HepG2 (cell line): Measurements from ENCODE around the gene INO80E. TPM values are rescaled to one million over a fixed set of nuclear protein-coding genes. Genes with fewer than 3 reads are reported as not detected.

Source experiments
- CCAR2 ChIP-seq: fragments of 200-400 bp; formaldehyde crosslinking; optimal IDR thresholded peaks from 2 replicates; pipeline ENCODE3; 2018; ENCODE audit warnings: low read depth, mild to moderate bottlenecking, low read length, moderate library complexity
- FOXA3 ChIP-seq: IDR thresholded peaks from 2 replicates; pipeline ENCODE4 v1.6.1; 2016; ENCODE audit warnings: missing genetic modification reagents, missing compliant biosample characterization
- FOXK2 ChIP-seq: fragments of 450-650 bp; IDR thresholded peaks from 2 replicates; pipeline ENCODE4 v1.6.1; 2016
- HHEX ChIP-seq: IDR thresholded peaks from 2 replicates; pipeline ENCODE4 v1.6.1; 2016; ENCODE audit warnings: control low read depth
- HMGXB4 ChIP-seq, 2 experiments: sonication (generic) in 1 of 2; formaldehyde crosslinking in 1 of 2; IDR thresholded peaks; 2 replicates each; pipeline versions ENCODE4 v1.4.0 to v1.6.1; 2018 to 2020; ENCODE audit warnings: missing genetic modification reagents in 2 of 2, borderline replicate concordance in 1 of 2, low read depth in 1 of 2, mild to moderate bottlenecking in 1 of 2, missing biosample characterization in 1 of 2
- MED1 ChIP-seq: sonication (generic); formaldehyde crosslinking; IDR thresholded peaks from 2 replicates; pipeline ENCODE4 v1.4.0; 2020; ENCODE audit warnings: missing genetic modification reagents
- MEIS1 ChIP-seq: sonication (generic); formaldehyde crosslinking; IDR thresholded peaks from 2 replicates; pipeline ENCODE4 v1.9.0; 2021; ENCODE audit warnings: mild to moderate bottlenecking, missing genetic modification reagents, moderate library complexity, borderline replicate concordance
- NFKBIZ ChIP-seq: IDR thresholded peaks from 2 replicates; pipeline ENCODE4 v1.6.1; 2018; ENCODE audit warnings: missing genetic modification reagents, missing compliant biosample characterization
- PAX8 ChIP-seq: sonication (generic); formaldehyde crosslinking; IDR thresholded peaks from 2 replicates; pipeline ENCODE4 v1.8.0; 2022; ENCODE audit warnings: mild to moderate bottlenecking, missing genetic modification reagents, borderline replicate concordance
- PPARG ChIP-seq: conservative IDR thresholded peaks from 2 replicates; pipeline ENCODE4 v1.6.1; 2016; ENCODE audit warnings: missing biosample characterization, missing genetic modification reagents
- RCOR2 ChIP-seq: IDR thresholded peaks from 2 replicates; pipeline ENCODE4 v1.6.1; 2016; ENCODE audit warnings: missing biosample characterization, missing genetic modification reagents
- RFXANK ChIP-seq: IDR thresholded peaks from 2 replicates; pipeline ENCODE4 v1.6.1; 2016
- SMAD3 ChIP-seq: sonication (generic); formaldehyde crosslinking; IDR thresholded peaks from 2 replicates; pipeline ENCODE4 v1.4.0; 2020; ENCODE audit warnings: missing genetic modification reagents
- ZFX ChIP-seq: sonication (generic); formaldehyde crosslinking; IDR thresholded peaks from 2 replicates; pipeline ENCODE4 v1.4.0; 2020; ENCODE audit warnings: mild to moderate bottlenecking, low read depth, missing genetic modification reagents, moderate library complexity
- ZNF17 ChIP-seq: sonication (generic); formaldehyde crosslinking; IDR thresholded peaks from 2 replicates; pipeline ENCODE4 v1.5.0; 2020; ENCODE audit warnings: mild to moderate bottlenecking, missing genetic modification reagents
- ZNF33B ChIP-seq: sonication (generic); formaldehyde crosslinking; IDR thresholded peaks from 2 replicates; pipeline ENCODE4 v1.5.1; 2020; ENCODE audit warnings: mild to moderate bottlenecking, missing genetic modification reagents
- ZNF383 ChIP-seq: sonication (generic); formaldehyde crosslinking; IDR thresholded peaks from 2 replicates; pipeline ENCODE4 v1.4.0; 2020; ENCODE audit warnings: missing genetic modification reagents, mild to moderate bottlenecking, borderline replicate concordance
- ZNF605 ChIP-seq: sonication (generic); formaldehyde crosslinking; IDR thresholded peaks from 2 replicates; pipeline ENCODE4 v1.8.0; 2022; ENCODE audit warnings: mild to moderate bottlenecking, missing genetic modification reagents
- ZNF678 ChIP-seq: sonication (generic); formaldehyde crosslinking; IDR thresholded peaks from 2 replicates; pipeline ENCODE4 v1.4.0; 2020; ENCODE audit warnings: mild to moderate bottlenecking, missing genetic modification reagents
- ZSCAN21 ChIP-seq: sonication (generic); formaldehyde crosslinking; IDR thresholded peaks from 2 replicates; pipeline ENCODE4 v1.8.0; 2022; ENCODE audit warnings: mild to moderate bottlenecking, missing genetic modification reagents, moderate library complexity, borderline replicate concordance
- polyA plus RNA-seq, 8 experiments: library from polyadenylated mRNA; depleted of rRNA in 3 of 8; stranded (reverse) in 7 of 8; unstranded in 1 of 8; fragments of >200 nt; fragmentation: Illumina TruSeq in 4 of 8; extraction: Trizol in 4 of 8; gene quantifications; 2 replicates each; pipeline versions ENCODE4 v1.2.1 to v1.2.3, GENCODE V29; 2011 to 2016; ENCODE audit warnings: low read depth in 4 of 8, missing spikeins in 1 of 8, mixed read lengths in 1 of 8; ENCODE audit not compliant: insufficient read depth in 1 of 8
- total RNA-seq, 5 experiments: library from RNA; depleted of rRNA; stranded (reverse); fragments of >200 nt; fragmentation: Illumina TruSeq; extraction: Trizol; gene quantifications; 2 replicates each; pipeline ENCODE4 v1.2.3, GENCODE V29; 2016; ENCODE audit warnings: low read depth in 1 of 5
- TF ChIP-seq, protein P1 (sequence below): sonication (generic); formaldehyde crosslinking; conservative IDR thresholded peaks from 2 replicates; pipeline ENCODE4 v1.4.0; 2020; ENCODE audit warnings: missing genetic modification reagents
- TF ChIP-seq, protein P2 (sequence below): sonication (generic); formaldehyde crosslinking; IDR thresholded peaks from 2 replicates; pipeline ENCODE4 v1.4.0; 2020; ENCODE audit warnings: mild to moderate bottlenecking, missing genetic modification reagents, borderline replicate concordance
- TF ChIP-seq, protein P3 (sequence below), 2 experiments: fragments of 450-650 bp in 1 of 2; sonication (generic) in 1 of 2; formaldehyde crosslinking; IDR thresholded peaks; 2 replicates each; pipeline versions ENCODE4 v1.5.0 to v1.8.0; 2020 to 2022; ENCODE audit warnings: mild to moderate bottlenecking in 1 of 2, missing genetic modification reagents in 1 of 2

INO80E gene
- total and polyA plus RNA-seq, 2 of the 13 experiments (the other 11 are each of a cell fraction or from before 2014, with no cell fraction given) = 25.8 to 45.6 TPM

GRCh38 chr16:29973384-29974246, 22.4 kb upstream of the INO80E start, which contains the start of gene TAOK2 (continued):
- TF ChIP-seq HMGXB4 (CRISPR knock-in tag; IDR thresholded peaks at IDR 0.05; ENCODE audit: borderline replicate concordance in 1 of 2, low read depth in 1 of 2) (peak; percentile 72 to 78; a peak in 3 of 4 replicates), ZSCAN21 (CRISPR knock-in tag) (peak; percentile 91; the same call in 1 of the 2 replicates), ZNF605 (CRISPR knock-in tag) (peak; percentile 96), ZNF383 (CRISPR knock-in tag) (no peak; the same call in 1 of the 2 replicates), FOXK2 (peak; percentile 89), SMAD3 (CRISPR knock-in tag) (0 out of 2 replicates have a peak, but pooled peaks have one; percentile 18), CCAR2 (no peak), HHEX (CRISPR knock-in tag) (no peak), RCOR2 (no peak), ZNF17 (CRISPR knock-in tag) (no peak), ZNF678 (CRISPR knock-in tag) (peak; percentile 72; the same call in 1 of the 2 replicates), FOXA3 (CRISPR knock-in tag) (peak; percentile 62; the same call in 1 of the 2 replicates), MED1 (CRISPR knock-in tag) (peak; percentile 80), PAX8 (CRISPR knock-in tag) (0 out of 2 replicates have a peak, but pooled peaks have one; percentile 71), RFXANK (peak; percentile 96), NFKBIZ (0 out of 2 replicates have a peak, but pooled peaks have one; percentile 4), ZFX (CRISPR knock-in tag) (peak; percentile 95), MEIS1 (peak; percentile 99), PPARG (CRISPR knock-in tag) (peak; percentile 71), ZNF33B (CRISPR knock-in tag) (0 out of 2 replicates have a peak, but pooled peaks have one; percentile 52)
- TF ChIP-seq, protein P1, sequence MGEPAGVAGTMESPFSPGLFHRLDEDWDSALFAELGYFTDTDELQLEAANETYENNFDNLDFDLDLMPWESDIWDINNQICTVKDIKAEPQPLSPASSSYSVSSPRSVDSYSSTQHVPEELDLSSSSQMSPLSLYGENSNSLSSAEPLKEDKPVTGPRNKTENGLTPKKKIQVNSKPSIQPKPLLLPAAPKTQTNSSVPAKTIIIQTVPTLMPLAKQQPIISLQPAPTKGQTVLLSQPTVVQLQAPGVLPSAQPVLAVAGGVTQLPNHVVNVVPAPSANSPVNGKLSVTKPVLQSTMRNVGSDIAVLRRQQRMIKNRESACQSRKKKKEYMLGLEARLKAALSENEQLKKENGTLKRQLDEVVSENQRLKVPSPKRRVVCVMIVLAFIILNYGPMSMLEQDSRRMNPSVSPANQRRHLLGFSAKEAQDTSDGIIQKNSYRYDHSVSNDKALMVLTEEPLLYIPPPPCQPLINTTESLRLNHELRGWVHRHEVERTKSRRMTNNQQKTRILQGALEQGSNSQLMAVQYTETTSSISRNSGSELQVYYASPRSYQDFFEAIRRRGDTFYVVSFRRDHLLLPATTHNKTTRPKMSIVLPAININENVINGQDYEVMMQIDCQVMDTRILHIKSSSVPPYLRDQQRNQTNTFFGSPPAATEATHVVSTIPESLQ (CRISPR knock-in tag) = 0 out of 2 replicates have a peak, but pooled peaks have one; percentile 27
- TF ChIP-seq, protein P2, sequence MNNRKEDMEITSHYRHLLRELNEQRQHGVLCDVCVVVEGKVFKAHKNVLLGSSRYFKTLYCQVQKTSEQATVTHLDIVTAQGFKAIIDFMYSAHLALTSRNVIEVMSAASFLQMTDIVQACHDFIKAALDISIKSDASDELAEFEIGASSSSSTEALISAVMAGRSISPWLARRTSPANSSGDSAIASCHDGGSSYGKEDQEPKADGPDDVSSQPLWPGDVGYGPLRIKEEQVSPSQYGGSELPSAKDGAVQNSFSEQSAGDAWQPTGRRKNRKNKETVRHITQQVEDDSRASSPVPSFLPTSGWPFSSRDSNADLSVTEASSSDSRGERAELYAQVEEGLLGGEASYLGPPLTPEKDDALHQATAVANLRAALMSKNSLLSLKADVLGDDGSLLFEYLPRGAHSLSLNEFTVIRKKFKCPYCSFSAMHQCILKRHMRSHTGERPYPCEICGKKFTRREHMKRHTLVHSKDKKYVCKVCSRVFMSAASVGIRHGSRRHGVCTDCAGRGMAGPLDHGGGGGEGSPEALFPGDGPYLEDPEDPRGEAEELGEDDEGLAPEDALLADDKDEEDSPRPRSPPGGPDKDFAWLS (CRISPR knock-in tag) = peak; percentile 50; the same call in 1 of the 2 replicates
- TF ChIP-seq, protein P3, sequence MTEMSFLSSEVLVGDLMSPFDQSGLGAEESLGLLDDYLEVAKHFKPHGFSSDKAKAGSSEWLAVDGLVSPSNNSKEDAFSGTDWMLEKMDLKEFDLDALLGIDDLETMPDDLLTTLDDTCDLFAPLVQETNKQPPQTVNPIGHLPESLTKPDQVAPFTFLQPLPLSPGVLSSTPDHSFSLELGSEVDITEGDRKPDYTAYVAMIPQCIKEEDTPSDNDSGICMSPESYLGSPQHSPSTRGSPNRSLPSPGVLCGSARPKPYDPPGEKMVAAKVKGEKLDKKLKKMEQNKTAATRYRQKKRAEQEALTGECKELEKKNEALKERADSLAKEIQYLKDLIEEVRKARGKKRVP (CRISPR knock-in tag; IDR thresholded peaks at IDR 0.05) = 0 out of 4 replicates have a peak, but pooled peaks of 1 of the 2 experiments have one; percentile 54
